Stimulated activated CD8-positive, alpha-beta memory T cell treated with anti-CD3 and anti-CD28 coated beads, Interleukin-12 subunit alpha, Interleukin-12 subunit beta, amount 100 ng/mL, for 1 hour (primary cell): ENCODE results near the gene ANKMY1.

ENCODE experiments used
- DNase-seq: peaks from one replicate; pipeline ENCODE4 v3.0.0-alpha.2; 2020; ENCODE audit warnings: low read depth

Gene ANKMY1

GRCh38 chr2:240434728-240435456 lies 122.9 kb downstream of the ANKMY1 start:
- DNase-seq: peak; percentile 85

DNA sequence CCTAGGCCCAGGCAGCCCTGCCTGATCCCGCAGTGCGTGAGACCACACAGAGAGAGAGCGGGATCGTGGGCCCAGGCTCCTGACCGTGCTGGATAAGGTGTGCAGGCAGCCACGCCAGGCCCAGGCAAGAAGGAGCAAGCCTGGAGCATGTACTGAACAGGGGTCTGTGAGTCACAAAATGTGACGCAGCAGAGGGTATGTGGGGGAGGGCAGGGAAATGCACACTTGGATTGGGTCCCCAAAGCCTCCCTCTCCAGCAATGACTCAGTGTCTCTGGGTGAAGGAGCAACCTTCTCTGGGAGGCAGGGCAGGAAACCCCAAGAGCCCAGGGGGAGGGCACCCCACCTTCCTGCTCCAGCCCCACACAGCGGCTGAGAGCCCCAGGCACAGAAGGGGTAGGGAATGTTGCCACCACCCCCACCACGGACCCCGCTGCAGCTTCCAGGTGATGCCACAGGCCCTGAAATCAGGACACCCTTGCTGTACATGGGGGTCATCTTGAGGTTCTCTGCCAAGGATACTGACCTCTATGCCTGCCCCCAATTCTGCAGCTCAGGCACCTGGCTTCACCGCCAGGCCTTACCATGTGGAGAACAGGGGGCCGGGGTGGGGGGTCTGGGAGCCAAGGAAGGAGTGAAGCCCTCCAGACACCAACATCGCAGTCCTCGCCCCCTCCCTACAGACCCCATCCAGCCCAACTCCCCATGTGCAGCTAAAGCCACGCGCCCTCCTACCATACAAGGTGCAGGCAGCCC lies 123.6 kb downstream of the ANKMY1 start:
- no peak for DNase-seq

DNA sequence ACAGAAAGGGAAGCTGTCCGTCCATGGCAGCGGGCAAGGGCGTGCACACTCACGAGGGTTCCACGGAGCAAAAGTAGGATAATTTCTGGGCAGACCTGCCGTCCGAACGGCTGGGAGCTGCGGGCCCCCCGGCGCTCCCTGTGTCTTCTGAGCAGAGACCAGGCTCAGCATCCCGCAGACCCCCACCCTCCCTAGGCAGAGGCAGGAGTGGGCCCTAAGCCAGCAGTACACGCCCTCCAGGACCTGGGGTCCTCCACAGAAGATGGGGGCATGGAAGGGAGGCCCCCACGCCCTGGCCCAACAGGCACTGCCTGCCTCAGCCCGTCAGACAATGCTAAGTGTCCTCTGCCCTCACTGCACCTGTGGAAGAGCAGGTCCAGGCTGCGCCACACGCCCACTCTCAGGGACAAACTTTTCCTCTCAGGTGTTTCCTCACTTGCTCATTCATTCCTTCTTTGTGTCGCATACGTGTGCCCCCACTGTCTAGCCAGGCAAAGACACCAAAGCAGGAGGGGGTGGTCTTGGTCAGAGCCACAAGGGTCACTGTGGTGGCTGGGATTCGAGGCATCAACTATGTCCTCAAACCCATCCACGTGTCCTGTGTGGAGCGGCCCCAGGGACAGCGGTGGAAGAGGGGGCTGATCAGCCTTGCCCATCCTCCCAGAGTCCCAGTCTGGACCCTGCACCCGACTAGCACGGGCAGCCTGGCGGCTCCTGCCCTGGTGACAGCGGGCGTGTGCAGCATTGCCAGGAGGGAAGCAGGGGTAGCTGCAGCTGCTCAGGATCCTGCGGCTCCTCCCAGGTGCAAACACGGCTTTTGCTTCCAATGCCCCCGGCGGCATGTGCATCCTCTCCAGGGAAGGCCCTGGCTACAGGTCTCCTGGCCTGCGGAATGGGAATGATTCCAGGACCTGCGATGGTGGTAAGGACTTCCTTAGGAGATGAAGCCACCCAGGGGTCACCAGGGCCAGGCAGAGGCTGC lies 124.7 kb downstream of the ANKMY1 start:
- DNase-seq: no peak

DNA sequence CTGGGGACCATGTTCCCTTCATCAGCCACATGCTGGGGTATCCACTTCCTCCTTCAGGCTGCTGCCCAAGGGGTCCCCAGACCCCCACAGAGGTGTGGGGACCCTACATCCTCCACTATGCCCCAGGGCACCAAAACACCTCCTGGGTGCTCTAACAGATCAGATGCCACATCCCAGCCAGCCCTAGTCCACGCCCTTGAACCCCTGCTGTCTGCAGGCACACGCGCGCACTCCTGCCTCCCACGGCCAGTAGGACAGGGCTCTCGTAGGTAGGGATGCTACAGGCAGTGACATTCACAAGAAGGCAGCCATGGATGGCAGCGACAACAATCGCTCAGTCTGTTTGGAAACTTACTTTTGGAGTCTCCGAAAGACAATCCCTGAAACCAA lies 125.4 kb downstream of the ANKMY1 start:
- no peak for DNase-seq

DNA sequence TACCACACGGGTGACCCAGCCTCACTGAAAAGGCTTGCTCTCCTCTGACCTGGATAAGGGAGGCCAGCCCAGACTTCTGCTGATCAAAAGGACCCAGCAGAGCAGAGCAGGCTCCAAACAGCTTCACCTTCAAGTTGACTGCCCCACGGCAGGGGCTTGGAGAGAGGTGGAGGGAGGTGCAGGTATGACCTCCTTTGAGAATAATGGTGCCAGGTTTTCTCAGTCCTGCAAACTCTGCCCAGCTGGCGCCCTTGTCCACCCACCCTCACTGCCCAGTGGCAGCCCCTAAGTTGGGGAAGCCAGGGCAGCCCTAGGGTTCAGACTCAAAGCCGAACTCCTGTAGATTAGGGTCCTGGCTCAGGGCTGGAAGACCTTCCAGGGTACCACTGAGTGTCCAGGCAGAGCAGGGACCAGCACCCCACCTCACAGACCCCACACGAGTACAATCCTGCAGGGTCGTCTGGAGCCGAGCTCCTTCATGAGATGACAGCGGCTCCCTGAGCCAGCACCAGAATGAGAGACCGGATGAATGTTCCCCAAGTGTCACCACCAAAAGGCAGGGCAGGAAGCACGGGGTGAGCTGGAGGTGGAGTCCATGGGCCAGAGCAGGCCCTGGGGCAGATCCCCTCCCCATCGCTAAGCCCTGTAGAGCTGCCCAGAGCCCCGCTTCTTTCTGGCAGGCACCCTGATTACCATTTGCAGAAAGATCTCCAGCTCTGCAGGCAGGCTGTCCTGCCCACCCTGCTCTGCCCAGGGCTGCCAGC lies 125.9 kb downstream of the ANKMY1 start:
- no peak for DNase-seq

GRCh38 chr2:240431271-240431660 lies 126.5 kb downstream of the ANKMY1 start:
- no peak for DNase-seq

DNA sequence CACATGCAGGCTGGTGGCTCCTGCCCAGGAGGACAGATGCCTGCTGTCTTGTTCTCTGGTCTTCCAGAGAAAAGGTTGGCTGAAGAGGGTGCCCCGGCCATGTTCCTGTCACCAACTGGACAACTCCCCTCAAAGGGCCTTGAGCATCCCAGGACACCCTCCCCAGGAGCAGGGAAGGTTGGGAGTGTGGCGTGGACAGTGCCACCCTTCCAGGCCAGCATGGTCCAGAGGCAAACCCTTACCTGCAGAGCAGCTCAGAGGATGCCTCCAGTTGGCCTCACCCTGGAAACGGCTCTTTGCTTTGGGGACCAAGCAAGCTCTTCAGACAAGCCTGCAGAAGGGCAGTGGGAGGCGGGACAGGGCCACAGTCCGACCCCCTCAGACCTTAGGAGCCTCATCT lies 127.2 kb downstream of the ANKMY1 start:
- DNase-seq: no peak

GRCh38 chr2:240429872-240430491 lies 127.8 kb downstream of the ANKMY1 start:
- DNase-seq: no peak
